Measurements from ENCODE around the gene TEAD2.
"Not testable (repeated sequence)": the region's sequence is repeated elsewhere in the genome, so short reads cannot be mapped to it uniquely, and the experiment has no call there.

TEAD2 gene

GRCh38 chr19:49387936-49388372 is 25.7 kb upstream of the TEAD2 start, which contains the start of gene KASH5:
Gene KASH5, plus strand, starts transcription at chr19:49388249. Its CDS starts 2,635 bp downstream, at chr19:49390884.
- DNase-seq (ENCODE audit: low read depth) = peak; percentile 75

GRCh38 chr19:49383599-49383998 is 21.4 kb upstream of the TEAD2 start:
- no peak for DNase-seq (ENCODE audit: low read depth)

GRCh38 chr19:49382639-49383038 is 20.4 kb upstream of the TEAD2 start:
- no peak for DNase-seq (ENCODE audit: low read depth)

- DNase-seq (ENCODE audit: low read depth) = no peak
Measured at GRCh38 chr19:49380391-49380790, 18.2 kb upstream of the TEAD2 start.

GRCh38 chr19:49378512-49378911 is 16.3 kb upstream of the TEAD2 start:
- no peak for DNase-seq (ENCODE audit: low read depth)

GRCh38 chr19:49374665-49375434 is 12.6 kb upstream of the TEAD2 start:
- DNase-seq (ENCODE audit: low read depth) = no peak

GRCh38 chr19:49373174-49373573 is 11.0 kb upstream of the TEAD2 start:
- not testable (repeated sequence) for DNase-seq (ENCODE audit: low read depth)

- no peak for DNase-seq (ENCODE audit: low read depth)
Measured at GRCh38 chr19:49371184-49371583, 9.0 kb upstream of the TEAD2 start.

- DNase-seq (ENCODE audit: low read depth) = no peak
Measured at GRCh38 chr19:49368711-49369358, 6.6 kb upstream of the TEAD2 start.

- no peak for DNase-seq (ENCODE audit: low read depth)
Measured at GRCh38 chr19:49366110-49366509, 3.9 kb upstream of the TEAD2 start.

GRCh38 chr19:49364083-49364737 is 2.0 kb upstream of the TEAD2 start:
- DNase-seq (ENCODE audit: low read depth) = no peak

- peak; percentile 47 for DNase-seq (ENCODE audit: low read depth)
Measured at GRCh38 chr19:49363268-49364082, 1.3 kb upstream of the TEAD2 start, which contains the start of gene DKKL1. Gene DKKL1, plus strand, starts transcription at chr19:49363877. Its CDS starts 122 bp downstream, at chr19:49363999.

- DNase-seq (ENCODE audit: low read depth) = no peak
Measured at GRCh38 chr19:49362929-49363267, 682 bp upstream of the TEAD2 start.

GRCh38 chr19:49361438-49362047 is 673 bp downstream of the TEAD2 start:
- DNase-seq (ENCODE audit: low read depth) = no peak

- no peak for DNase-seq (ENCODE audit: low read depth)
Measured at GRCh38 chr19:49359851-49360820, 2.1 kb downstream of the TEAD2 start.

GRCh38 chr19:49357186-49357585 is 5.0 kb downstream of the TEAD2 start:
- no peak for DNase-seq (ENCODE audit: low read depth)

GRCh38 chr19:49356382-49356781 is 5.8 kb downstream of the TEAD2 start:
- DNase-seq (ENCODE audit: low read depth) = no peak

GRCh38 chr19:49355909-49356353 is 6.3 kb downstream of the TEAD2 start:
- DNase-seq (ENCODE audit: low read depth) = no peak

GRCh38 chr19:49349567-49349966 is 12.6 kb downstream of the TEAD2 start:
- no peak for DNase-seq (ENCODE audit: low read depth)

Data from activated T-helper 9 cell treated with anti-CD3 and anti-CD28 coated beads, Interleukin-2, amount 50 U/mL, for 16 hours (primary cell).